DND-41 (cell line): ENCODE data around the gene MUC5B.

Source experiments
- EZH2 ChIP-seq: IDR thresholded peaks from 3 replicates; pipeline ENCODE4 v1.6.1; 2012; ENCODE audit warnings: borderline replicate concordance, low read depth, mild to moderate bottlenecking, moderate library complexity, low read length, inconsistent platforms; ENCODE audit not compliant: severe bottlenecking
- TF ChIP-seq, protein P1 (sequence below): IDR thresholded peaks from 2 replicates; pipeline ENCODE4 v1.5.1; 2012; ENCODE audit warnings: borderline replicate concordance, low read length, moderate library complexity, mild to moderate bottlenecking; ENCODE audit not compliant: poor library complexity, severe bottlenecking; ENCODE audit errors: extremely low read depth

DNA sequence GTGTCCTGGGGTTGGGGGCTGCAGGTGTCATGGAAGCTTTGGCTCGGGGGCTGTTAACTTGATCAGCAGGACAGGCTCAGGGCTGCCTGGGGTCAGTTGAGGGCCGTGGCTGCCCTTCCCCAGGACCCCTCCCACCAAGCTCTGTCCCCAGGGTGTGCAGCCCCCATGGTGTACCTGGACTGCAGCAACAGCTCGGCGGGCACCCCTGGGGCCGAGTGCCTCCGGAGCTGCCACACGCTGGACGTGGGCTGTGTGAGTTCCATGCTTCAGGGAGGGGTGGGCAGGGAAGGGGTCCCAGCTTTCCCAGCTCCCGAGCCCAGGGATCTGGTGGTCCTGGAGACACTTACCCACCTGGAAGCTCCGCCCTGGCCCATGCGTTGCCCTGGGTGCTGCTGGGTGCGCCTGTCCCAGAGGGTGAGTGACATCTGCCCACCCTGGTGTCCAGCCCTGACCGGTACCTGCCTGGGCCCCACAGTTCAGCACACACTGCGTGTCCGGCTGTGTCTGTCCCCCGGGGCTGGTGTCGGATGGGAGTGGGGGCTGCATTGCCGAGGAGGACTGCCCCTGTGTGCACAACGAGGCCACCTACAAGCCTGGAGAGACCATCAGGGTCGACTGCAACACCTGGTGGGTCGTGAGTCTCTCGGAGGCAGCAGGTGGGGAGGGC, 11.3 kb downstream of the MUC5B start:
- no peak for TF ChIP-seq EZH2
- TF ChIP-seq, protein P1, sequence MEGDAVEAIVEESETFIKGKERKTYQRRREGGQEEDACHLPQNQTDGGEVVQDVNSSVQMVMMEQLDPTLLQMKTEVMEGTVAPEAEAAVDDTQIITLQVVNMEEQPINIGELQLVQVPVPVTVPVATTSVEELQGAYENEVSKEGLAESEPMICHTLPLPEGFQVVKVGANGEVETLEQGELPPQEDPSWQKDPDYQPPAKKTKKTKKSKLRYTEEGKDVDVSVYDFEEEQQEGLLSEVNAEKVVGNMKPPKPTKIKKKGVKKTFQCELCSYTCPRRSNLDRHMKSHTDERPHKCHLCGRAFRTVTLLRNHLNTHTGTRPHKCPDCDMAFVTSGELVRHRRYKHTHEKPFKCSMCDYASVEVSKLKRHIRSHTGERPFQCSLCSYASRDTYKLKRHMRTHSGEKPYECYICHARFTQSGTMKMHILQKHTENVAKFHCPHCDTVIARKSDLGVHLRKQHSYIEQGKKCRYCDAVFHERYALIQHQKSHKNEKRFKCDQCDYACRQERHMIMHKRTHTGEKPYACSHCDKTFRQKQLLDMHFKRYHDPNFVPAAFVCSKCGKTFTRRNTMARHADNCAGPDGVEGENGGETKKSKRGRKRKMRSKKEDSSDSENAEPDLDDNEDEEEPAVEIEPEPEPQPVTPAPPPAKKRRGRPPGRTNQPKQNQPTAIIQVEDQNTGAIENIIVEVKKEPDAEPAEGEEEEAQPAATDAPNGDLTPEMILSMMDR, result no peak
